HG02938 (cell line): ENCODE data around the gene ENTPD8.

ENCODE experiments used
- ATAC-seq: cut with Tn5 transposase; IDR thresholded peaks from one replicate; pipeline ENCODE4 v1.9.1; 2021; ENCODE audit warnings: mild to moderate bottlenecking, moderate library complexity; ENCODE audit not compliant: unreplicated experiment

ENTPD8 gene, protein sequence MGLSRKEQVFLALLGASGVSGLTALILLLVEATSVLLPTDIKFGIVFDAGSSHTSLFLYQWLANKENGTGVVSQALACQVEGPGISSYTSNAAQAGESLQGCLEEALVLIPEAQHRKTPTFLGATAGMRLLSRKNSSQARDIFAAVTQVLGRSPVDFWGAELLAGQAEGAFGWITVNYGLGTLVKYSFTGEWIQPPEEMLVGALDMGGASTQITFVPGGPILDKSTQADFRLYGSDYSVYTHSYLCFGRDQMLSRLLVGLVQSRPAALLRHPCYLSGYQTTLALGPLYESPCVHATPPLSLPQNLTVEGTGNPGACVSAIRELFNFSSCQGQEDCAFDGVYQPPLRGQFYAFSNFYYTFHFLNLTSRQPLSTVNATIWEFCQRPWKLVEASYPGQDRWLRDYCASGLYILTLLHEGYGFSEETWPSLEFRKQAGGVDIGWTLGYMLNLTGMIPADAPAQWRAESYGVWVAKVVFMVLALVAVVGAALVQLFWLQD

GRCh38 chr9:137441289-137441934, at the start of gene ENTPD8:
ENTPD8 (minus strand) TSS chr9:137441357; CDS start chr9:137438285, 3,072 bp downstream.
- no peak for ATAC-seq

- ATAC-seq, result no peak
These were observed 49.5 kb upstream of the ENTPD8 start for GRCh38 chr9:137490532-137491186.

DNA sequence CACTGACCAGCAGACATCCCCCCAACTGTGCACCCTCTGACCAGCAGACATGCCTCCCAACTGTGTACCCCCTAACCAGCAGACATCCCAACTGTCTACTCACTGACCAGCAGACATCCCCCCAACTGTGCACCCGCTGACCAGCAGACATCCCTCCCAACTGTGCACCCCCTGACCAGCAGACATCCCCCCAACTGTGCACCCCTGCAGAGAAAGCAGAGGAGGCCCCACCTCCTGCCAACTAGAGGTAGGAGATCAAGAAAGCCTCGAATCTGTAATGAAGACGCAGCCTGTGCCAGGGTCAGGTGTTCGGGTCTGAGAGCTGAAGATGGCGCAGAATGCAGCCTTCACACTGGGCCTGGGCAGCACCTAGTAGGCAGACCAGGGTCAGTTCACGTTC, 47.7 kb upstream of the ENTPD8 start:
- no peak for ATAC-seq

DNA sequence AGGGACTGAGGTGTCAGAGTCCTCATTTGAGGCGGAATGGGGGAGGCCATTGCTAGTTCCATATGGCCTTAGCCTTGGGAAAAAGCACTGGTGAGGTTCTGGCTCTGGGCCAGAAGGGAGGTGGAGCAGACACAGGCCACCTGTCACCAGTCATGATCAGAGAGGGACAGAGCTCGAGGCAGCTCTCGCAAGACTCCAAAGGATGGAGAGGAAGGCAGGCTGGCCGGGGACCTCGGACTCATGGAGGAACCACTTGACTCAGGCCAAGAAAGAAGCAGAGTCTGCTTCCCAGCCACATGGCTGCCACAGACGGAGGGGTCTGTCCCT, 47.1 kb upstream of the ENTPD8 start:
- no peak for ATAC-seq

DNA sequence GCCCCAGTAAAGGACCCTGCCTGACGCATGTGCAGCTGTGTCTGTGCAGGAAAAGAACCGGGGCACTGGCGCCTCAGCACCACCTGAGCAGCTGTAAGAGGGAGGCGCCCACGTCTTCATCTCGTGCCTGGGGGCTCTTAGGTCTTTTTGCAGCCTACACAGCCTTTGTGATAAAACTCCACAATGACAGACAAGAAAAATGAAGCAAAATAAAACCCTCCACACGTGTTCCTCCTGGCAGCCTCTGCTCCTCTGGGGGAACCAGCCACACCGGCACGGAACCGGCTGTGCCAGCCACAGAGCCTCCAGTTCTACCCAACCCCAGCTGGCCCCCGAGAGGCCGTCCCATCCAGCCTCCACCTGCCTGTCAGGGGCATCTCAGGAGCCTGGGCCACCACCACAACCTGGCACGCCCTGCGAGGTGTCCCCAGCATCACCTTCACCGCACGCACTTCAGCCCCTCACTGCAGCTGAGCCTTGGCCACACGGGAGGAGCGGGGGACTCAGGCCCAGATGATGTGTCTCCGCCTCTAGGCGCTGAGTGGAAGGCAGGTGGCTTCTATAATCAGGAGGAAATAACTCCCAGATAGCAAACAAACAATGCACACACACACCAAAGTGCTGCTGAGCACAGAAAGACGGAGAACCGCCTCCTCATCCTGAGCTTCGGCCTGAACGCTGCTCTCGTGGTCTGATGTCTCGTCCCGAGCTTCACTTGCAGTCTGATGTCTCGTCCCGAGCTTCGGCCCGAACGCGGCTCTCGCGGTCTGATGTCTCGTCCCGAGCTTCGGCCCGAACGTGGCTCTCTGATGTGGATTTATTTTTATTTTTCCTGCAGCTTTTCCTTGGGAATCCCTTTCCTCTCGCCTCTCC, 46.5 kb upstream of the ENTPD8 start:
- no peak for ATAC-seq

DNA sequence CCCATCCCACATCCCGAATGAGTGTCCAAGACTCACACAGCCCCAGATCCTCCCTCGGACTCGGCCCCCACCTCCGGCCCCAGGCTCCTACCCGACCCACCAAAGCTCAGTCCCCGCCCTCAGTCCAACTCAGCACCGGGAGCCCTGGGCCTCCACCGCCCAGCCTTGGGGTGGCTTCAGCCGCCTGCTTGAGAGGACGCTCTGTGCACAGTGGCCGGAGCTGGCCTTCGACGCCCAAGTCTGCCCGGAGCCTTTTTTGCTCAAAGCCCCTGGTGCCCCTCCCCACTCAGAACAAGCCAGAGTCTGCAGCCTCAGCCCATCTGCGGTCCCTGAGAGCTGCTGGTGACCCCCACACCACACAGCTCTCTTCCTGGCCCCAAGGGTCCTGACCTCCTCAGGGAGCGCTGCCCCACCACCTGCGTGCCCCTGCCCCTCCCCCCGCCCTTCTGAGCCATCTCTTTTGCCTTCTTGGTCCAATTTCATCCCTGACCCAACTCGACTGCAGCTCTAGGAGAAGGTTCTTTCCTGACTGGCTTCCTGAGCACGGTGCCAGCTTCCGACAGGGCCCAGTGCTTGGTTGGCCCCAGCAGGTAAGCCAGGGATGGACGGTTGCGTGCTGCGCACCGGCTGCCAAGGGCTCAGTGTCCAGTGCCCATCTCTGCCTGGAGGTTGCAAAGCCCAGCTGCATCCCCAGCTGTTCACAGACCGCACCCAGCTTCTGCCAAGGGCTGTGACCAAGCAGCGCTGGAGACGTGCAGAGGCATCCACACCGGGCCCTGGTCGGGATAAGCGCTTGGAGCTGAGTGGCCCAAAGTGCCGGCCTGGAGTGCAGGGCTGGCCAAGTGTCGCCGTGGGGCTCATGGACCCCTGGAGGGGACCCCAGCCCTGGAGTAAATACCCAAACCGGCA, 45.6 kb upstream of the ENTPD8 start:
- no peak for ATAC-seq

DNA sequence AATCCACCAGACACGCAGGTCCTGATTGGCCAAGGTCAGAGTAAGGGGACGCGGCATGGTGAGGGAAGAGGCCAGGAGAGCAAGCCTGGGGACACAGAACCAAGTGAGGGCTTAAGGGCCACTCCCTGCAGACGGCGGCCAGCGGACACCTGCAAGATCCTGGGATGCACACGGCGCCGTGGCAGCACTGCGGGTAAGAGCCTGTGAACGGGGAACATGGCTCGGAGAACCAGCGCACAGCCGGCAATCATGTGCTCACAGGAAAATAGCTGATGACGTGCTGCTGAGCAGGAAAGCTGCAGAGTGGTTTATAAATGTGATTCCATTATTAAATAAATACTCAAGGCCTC, 45.0 kb upstream of the ENTPD8 start:
- no peak for ATAC-seq

DNA sequence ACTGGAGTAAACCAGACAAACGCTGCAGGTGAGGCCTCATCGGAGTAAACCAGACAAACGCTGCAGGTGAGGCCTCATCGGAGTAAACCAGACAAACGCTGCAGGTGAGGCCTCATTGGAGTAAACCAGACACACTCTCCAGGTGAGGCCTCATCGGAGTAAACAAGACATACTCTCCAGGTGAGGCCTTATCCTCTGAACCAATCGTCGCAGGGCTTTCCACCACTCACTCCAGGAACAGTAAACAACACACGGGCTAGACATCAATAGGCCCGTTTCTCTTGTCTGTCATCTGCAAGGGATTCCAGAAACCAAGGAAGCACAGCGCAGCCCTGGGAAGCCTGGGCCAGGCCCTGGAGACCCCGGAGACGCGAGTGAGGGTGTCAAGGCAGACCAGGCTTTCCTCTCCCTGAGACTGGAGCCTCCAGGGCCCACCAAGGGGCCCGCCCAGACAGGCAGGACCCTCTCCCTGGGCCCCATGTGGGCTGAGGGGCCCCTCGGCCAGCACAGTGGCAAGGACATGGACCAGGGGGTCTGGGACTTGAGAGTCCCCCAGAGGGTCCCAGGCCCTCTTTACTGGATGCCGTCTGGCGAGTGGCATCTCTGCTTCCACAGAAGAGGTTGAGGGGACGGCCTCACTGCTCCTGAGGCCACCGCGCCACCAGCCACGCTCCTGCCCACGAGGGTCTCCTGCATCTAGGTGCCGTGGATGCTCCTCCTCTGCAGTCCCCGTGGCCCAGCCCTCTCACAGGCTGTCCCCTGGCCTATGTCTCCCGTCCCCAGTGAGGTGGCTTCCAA, 44.4 kb upstream of the ENTPD8 start:
- no peak for ATAC-seq

DNA sequence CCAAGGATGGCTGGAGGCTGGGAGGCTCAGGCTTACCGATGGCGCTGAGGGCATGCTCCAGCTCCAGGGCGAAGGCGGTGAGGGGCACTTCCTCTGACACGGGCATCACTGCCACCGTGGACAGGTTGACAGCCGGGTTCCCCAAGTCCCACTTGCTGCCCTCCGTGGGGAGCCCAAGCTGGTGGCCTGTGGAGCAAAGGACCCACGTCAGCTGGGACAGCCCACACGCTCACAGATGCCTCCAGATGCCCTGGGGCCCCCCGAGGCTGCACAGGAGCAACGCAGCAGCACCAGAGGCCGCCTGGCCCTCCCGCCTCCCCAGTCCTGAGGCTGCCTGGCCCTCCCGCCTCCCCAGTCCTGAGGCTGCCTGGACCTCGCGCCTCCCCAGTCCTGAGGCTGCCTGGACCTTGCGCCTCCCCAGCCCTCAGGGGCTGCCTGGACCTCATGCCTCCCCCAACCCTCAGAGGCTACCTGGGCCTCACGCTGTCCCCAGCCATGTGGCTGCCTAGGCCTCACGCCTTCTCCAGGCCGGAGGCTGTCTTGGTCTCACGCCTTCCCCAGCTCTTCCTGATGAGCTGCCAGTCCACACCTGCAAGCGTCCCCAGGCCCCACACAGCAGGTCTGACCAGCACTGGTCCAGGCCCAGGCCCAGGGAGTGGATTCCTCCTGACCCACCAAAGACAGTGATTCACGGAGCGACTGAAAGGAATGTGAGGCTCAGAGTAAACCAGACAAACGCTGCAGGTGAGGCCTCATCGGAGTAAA, 43.6 kb upstream of the ENTPD8 start:
- no peak for ATAC-seq

- peak; percentile 49 for ATAC-seq
These were observed 41.1 kb upstream of the ENTPD8 start for GRCh38 chr9:137482094-137482781.

DNA sequence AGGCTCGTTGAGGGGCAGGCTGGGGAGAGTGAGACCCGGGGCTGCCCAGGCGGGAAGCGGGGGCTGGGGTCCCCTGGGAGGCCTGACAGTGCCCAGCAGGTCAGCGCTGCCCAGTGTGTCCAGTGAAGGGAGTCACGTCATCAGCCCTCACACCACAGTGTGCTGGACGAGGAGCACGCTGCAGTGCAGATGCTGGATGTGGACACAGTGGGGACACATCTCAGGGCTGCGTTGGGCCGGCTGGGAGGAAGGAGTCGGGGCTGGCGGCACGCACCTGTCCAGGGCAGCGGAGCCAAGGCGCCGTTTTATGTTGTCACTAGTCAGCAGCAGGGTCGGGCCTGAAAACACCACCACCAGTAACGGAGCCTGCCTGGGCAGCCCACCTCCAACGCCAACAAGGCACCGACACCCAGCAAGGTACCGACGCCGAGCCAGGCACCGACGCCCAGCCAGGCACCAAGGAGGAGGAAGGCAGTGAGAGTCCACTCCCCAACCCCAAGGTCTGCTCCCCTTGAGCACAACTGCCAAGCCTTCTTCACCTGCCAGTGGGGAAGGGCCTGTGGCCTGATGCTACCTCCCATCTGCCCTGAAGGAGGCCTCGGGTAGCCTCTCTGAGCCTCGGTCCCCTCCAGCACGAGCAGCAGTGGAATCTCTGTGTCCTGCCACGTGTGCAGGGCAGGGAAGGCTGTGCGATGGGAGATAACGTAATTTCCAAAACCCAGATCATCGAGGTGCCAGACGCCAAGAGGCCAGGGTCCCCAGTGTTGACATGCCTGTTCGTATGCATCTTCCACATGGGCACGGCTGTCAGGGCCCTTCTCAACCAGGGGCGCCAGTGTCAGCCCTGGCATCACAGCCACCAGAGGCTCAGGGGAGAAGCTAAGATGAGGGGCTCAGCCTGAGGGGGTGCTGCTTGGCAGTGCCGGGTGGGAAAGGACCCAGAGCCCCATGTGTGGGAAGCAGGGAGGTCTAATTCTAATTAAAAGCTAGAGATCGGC, 39.8 kb upstream of the ENTPD8 start:
- no peak for ATAC-seq

- ATAC-seq, result no peak
These were observed 38.9 kb upstream of the ENTPD8 start for GRCh38 chr9:137479892-137480685.

DNA sequence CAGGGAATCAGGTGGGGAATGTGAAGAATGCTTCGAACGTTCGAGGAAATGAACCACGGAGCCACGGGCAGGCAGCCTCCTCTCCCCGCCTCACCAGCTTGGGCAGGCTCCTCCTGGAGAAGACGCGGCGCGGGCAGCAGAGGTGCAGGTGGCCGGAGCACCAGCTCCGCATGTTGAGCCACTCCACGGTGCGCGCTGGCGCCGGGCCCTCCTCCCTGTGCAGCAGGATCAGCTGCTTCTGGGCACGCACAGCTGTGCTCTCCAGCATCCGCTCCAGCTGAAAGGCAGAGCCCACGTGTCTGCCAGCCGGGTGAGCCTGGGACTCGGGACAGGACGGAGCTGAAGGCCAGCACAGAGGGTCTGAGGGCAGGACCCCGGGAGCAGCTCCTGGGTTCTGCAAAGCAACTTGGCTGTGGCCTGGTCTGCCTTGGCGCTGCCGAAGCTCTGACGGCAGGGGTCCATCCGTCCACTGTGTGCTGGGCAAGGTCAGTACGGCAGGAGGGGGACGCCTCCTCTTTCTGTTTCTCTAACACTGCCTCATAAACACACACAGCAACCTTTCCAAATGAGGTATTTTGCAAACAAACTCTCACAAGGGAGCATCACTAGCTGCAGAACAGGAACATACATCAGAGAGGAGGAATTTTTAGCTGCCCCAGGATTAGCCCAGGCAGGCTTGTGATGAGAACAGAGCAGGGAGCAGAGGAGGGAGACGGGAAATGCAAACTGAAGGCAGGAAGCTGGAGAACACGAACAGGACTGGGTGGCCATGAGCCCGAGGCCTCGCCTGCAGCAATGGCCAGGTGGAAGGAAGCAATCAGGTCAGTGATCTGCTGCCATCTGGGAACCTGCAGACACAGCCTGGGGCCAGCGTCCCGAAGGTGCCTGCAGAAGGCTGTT, 38.1 kb upstream of the ENTPD8 start:
- ATAC-seq, result no peak

- ATAC-seq, result no peak
These were observed 37.4 kb upstream of the ENTPD8 start for GRCh38 chr9:137478613-137478961.
